NCI-H146 (cell line): ENCODE results near the gene NDE1.
"Not testable (repeated sequence)": the region's sequence is repeated elsewhere in the genome, so short reads cannot be mapped to it uniquely, and the experiment has no call there.

Experiments used
- DNase-seq: peaks from one replicate; lab custom pipeline; 2025; lab: John Stamatoyannopoulos, UW

NDE1 gene

GRCh38 chr16:15650698-15651171, 690 bp downstream of the NDE1 start:
- no peak for DNase-seq

GRCh38 chr16:15652293-15653001, 2.4 kb downstream of the NDE1 start:
- DNase-seq, result no peak

GRCh38 chr16:15653227-15653626, 3.2 kb downstream of the NDE1 start:
- DNase-seq, result no peak

GRCh38 chr16:15654591-15654990, 4.5 kb downstream of the NDE1 start:
- no peak for DNase-seq

- DNase-seq, result not testable (repeated sequence)
These were observed 5.5 kb downstream of the NDE1 start for GRCh38 chr16:15655561-15655960.

GRCh38 chr16:15658149-15658548, 8.1 kb downstream of the NDE1 start:
- DNase-seq, result no peak

- DNase-seq, result no peak
These were observed 8.5 kb downstream of the NDE1 start for GRCh38 chr16:15658556-15658955.

- no peak for DNase-seq
These were observed 10.2 kb downstream of the NDE1 start for GRCh38 chr16:15660203-15660601.

- no peak for DNase-seq
These were observed 15.1 kb downstream of the NDE1 start for GRCh38 chr16:15665107-15665506.

- no peak for DNase-seq
These were observed 17.2 kb downstream of the NDE1 start for GRCh38 chr16:15667091-15667742.

GRCh38 chr16:15671530-15672117, 21.6 kb downstream of the NDE1 start:
- no peak for DNase-seq

GRCh38 chr16:15672127-15672513, 22.1 kb downstream of the NDE1 start:
- DNase-seq, result not testable (repeated sequence)

- DNase-seq, result no peak
These were observed 22.6 kb downstream of the NDE1 start for GRCh38 chr16:15672514-15673167.

GRCh38 chr16:15674571-15674970, 24.5 kb downstream of the NDE1 start:
- no peak for DNase-seq

- no peak for DNase-seq
These were observed 26.5 kb downstream of the NDE1 start for GRCh38 chr16:15676506-15676905.

- DNase-seq, result no peak
These were observed 27.4 kb downstream of the NDE1 start for GRCh38 chr16:15677447-15677846.

GRCh38 chr16:15682105-15682570, 32.1 kb downstream of the NDE1 start:
- DNase-seq, result peak; percentile 12

- no peak for DNase-seq
These were observed 36.2 kb downstream of the NDE1 start for GRCh38 chr16:15686287-15686686.

GRCh38 chr16:15689290-15689689, 39.2 kb downstream of the NDE1 start:
- DNase-seq, result no peak

- no peak for DNase-seq
These were observed 40.3 kb downstream of the NDE1 start for GRCh38 chr16:15690296-15690695.

GRCh38 chr16:15691046-15691445, 41.0 kb downstream of the NDE1 start:
- DNase-seq, result no peak

GRCh38 chr16:15692508-15692907, 42.5 kb downstream of the NDE1 start:
- not testable (repeated sequence) for DNase-seq

GRCh38 chr16:15694499-15694898, 44.5 kb downstream of the NDE1 start:
- DNase-seq, result no peak
